GM10266 (cell line): Measurements from ENCODE around the gene C2orf69.

Experiments
- DNase-seq: peaks from one replicate; pipeline ENCODE4 v3.0.0; 2012; ENCODE audit errors: extremely low spot score
- TF ChIP-seq, protein P1 (sequence below): IDR thresholded peaks from 2 replicates; pipeline ENCODE4 v1.5.1; 2012; ENCODE audit warnings: mild to moderate bottlenecking, low read depth; ENCODE audit not compliant: control insufficient read depth, insufficient read depth; ENCODE audit errors: missing control alignments

The C2orf69 gene

GRCh38 chr2:199966405-199966804, 55.3 kb downstream of the C2orf69 start:
- TF ChIP-seq, protein P1, sequence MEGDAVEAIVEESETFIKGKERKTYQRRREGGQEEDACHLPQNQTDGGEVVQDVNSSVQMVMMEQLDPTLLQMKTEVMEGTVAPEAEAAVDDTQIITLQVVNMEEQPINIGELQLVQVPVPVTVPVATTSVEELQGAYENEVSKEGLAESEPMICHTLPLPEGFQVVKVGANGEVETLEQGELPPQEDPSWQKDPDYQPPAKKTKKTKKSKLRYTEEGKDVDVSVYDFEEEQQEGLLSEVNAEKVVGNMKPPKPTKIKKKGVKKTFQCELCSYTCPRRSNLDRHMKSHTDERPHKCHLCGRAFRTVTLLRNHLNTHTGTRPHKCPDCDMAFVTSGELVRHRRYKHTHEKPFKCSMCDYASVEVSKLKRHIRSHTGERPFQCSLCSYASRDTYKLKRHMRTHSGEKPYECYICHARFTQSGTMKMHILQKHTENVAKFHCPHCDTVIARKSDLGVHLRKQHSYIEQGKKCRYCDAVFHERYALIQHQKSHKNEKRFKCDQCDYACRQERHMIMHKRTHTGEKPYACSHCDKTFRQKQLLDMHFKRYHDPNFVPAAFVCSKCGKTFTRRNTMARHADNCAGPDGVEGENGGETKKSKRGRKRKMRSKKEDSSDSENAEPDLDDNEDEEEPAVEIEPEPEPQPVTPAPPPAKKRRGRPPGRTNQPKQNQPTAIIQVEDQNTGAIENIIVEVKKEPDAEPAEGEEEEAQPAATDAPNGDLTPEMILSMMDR: no peak
- DNase-seq: no peak

DNA sequence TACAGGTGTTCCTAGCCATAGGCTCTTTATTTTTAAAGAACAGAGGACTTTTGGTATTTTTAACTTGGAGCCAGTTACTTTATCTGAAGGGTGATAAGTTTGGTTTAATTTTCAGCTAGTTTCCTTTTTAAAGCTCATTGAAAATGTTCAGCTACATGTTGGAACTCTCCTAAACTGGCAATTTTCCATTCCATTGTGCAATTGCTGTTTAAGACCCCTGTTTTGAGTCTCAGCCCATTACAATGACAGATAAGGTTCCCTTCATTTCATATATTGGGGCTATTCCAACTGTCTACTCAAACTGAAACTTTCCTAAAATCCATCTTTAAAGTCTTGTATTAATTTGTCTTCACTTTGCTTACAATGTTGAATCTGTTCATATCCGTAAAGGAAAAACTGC, 55.9 kb downstream of the C2orf69 start:
- no peak for DNase-seq
- TF ChIP-seq, protein P1: no peak

DNA sequence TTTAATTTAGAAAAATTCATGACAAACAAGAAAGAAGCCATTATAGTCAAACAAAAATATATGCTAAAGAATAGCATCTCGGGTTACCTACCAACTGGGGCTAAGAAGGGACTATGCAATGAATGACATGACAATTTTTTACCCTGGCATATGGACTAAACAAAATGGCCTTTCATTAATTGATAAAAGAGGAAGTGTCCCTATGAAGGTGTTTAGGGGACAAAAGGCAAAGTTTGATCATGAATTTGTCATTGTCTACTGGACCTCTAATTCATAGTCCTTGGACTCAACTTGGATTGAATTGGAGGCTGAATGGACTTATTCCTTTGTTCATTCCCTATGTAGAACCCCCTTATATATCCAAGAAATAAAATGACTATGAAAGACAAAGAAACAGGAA, 57.0 kb downstream of the C2orf69 start:
- DNase-seq: no peak
- TF ChIP-seq, protein P1: no peak

- DNase-seq: no peak
- TF ChIP-seq, protein P1: no peak
Measured at GRCh38 chr2:199972088-199972626, 61.1 kb downstream of the C2orf69 start.

DNA sequence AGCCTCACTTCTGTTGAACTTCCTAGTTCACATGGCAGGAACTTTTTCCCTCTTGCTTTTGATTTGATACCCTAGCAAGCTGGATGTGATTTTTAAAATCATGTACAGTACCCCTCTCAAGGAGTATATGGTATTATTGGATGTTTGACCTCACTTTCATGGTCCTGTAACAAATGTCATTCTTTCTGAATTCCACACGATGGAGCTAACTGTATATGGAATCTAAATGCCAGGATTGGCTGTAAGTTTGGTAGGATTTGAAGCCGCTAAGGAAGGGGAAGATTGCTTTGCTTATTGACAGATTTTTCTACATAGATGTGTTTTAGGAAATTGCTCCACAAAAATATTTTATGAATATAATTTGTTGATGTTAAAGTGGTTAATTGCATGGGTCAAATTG, 62.6 kb downstream of the C2orf69 start:
- TF ChIP-seq, protein P1: peak; percentile 48
- no peak for DNase-seq

GRCh38 chr2:199975273-199975895, 64.3 kb downstream of the C2orf69 start:
- no peak for DNase-seq
- TF ChIP-seq, protein P1: no peak
